Endothelial cell of umbilical vein (primary cell): ENCODE results near the gene AP3S1.
"Not testable (repeated sequence)": the region's sequence is repeated elsewhere in the genome, so short reads cannot be mapped to it uniquely, and the experiment has no call there.

Experiments used
- CTCF ChIP-seq, 2 donors: IDR thresholded peaks; 1 replicate in 1 of 2; 2 replicates in 1 of 2; pipeline ENCODE4 v1.5.1; 2011; ENCODE audit warnings: low read length in 2 of 2, mild to moderate bottlenecking in 2 of 2, moderate library complexity in 2 of 2, control low read depth in 1 of 2, inconsistent platforms in 1 of 2, low read depth in 1 of 2; ENCODE audit not compliant: insufficient read depth in 1 of 2; ENCODE audit errors: extremely low read depth in 1 of 2
- EZH2 ChIP-seq: IDR thresholded peaks from 2 replicates; pipeline ENCODE4 v1.6.1; 2012; ENCODE audit warnings: borderline replicate concordance, low read depth, mild to moderate bottlenecking, moderate library complexity, low read length, inconsistent platforms; ENCODE audit not compliant: severe bottlenecking
- GATA2 ChIP-seq: IDR thresholded peaks from 2 replicates; pipeline ENCODE4 v1.7.0; 2011; ENCODE audit warnings: low read depth, mild to moderate bottlenecking, moderate library complexity, mixed read lengths, low read length; ENCODE audit not compliant: insufficient read length, insufficient read depth
- POLR2A ChIP-seq: IDR thresholded peaks from 2 replicates; pipeline ENCODE4 v1.6.1; 2012; ENCODE audit warnings: low read depth, mild to moderate bottlenecking, control low read depth, low read length

GRCh38 chr5:115882434-115882833 is 40.7 kb downstream of the AP3S1 start:
- TF ChIP-seq POLR2A; EZH2; CTCF (IDR thresholded peaks at IDR 0.05; ENCODE audit: extremely low read depth in 1 of 2, insufficient read depth in 1 of 2, low read depth in 1 of 2, low read length in 2 of 2); GATA2: not testable (repeated sequence)
